Naive B cell (primary cell): ENCODE data around the gene APEH. TPM values are rescaled to one million over a fixed set of nuclear protein-coding genes. Genes with fewer than 3 reads are reported as not detected.
A peak's percentile ranks its signal among the peaks of the same experiment; 100 is the strongest.
"Not testable (repeated sequence)": the region's sequence is repeated elsewhere in the genome, so short reads cannot be mapped to it uniquely, and the experiment has no call there.

Experiments
- ATAC-seq, 2 donors: fragments of 150-1000 bp; cut with Tn5 transposase; 2 replicates each; pipeline ENCODE4 v1.10.0; 2021; ENCODE audit warnings: low read depth in 2 of 2, mild to moderate bottlenecking in 2 of 2, moderate library complexity in 2 of 2
- DNase-seq: peaks from one replicate; pipeline ENCODE4 v3.0.0; 2022
- H3K27ac Mint-ChIP-seq, 6 donors: one replicate each; pipeline ENCODE4 v1.8.0; 2020 to 2022; ENCODE audit warnings: mild to moderate bottlenecking in 6 of 6, mixed read lengths in 6 of 6, moderate library complexity in 5 of 6, inconsistent platforms in 2 of 6
- H3K27me3 Mint-ChIP-seq, 3 donors: one replicate each; pipeline ENCODE4 v1.8.0; 2021 to 2022; ENCODE audit warnings: mixed read lengths in 3 of 3, mild to moderate bottlenecking in 1 of 3
- H3K36me3 Mint-ChIP-seq, 2 donors: one replicate each; pipeline ENCODE4 v1.8.0; 2020 to 2022; ENCODE audit warnings: mixed read lengths in 2 of 2, inconsistent platforms in 1 of 2, mild to moderate bottlenecking in 1 of 2
- H3K4me1 Mint-ChIP-seq, 3 donors: one replicate each; pipeline ENCODE4 v1.8.0; 2020 to 2022; ENCODE audit warnings: mixed read lengths in 3 of 3, inconsistent platforms in 1 of 3, mild to moderate bottlenecking in 1 of 3, moderate library complexity in 1 of 3
- H3K4me3 Mint-ChIP-seq, 8 donors: one replicate each; pipeline ENCODE4 v1.8.0; 2020 to 2022; ENCODE audit warnings: mild to moderate bottlenecking in 8 of 8, mixed read lengths in 8 of 8, moderate library complexity in 8 of 8, inconsistent platforms in 2 of 8
- H3K9me3 Mint-ChIP-seq, 7 donors: one replicate each; pipeline ENCODE4 v1.8.0; 2020 to 2022; ENCODE audit warnings: mixed read lengths in 7 of 7, mild to moderate bottlenecking in 5 of 7, inconsistent platforms in 2 of 7, moderate library complexity in 1 of 7
- polyA plus RNA-seq, 6 donors: library from polyadenylated mRNA; unstranded; fragments of 300-500 nt; fragmentation: Illumina TruSeq; gene quantifications; one replicate each; pipeline ENCODE4 v1.2.3, GENCODE V29; 2021; ENCODE audit warnings: low read depth in 6 of 6

APEH gene
- polyA plus RNA-seq, 6 donors from 2014 or later, result 73.4 to 105 (median 82.2) TPM

DNA sequence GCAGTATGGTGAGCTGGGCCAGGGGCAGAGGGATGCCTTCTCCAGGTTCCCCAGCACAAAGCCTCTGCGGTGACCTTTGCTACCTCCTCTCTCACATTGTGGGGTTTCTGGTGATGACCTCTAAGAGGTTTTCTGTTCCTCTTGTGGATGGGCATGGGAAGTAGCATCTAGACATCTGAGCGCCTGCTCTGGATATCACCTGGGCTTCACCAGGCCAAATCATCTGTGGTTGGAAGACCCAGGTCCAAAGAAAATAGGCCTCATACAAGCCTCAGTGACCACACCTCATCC is 7.0 kb downstream of the APEH start:
- no peaks in the 10 kb centered on the region for H3K9me3 Mint-ChIP-seq
- peaks cover 10 to 13% of the 10 kb centered on the region in 2 donors for H3K36me3 Mint-ChIP-seq
- no peak overlapping the region for H3K27ac Mint-ChIP-seq
- H3K27me3 Mint-ChIP-seq, result no peaks in the 10 kb centered on the region
- ATAC-seq (no peak), DNase-seq (no peak)
- H3K4me3 Mint-ChIP-seq, result no peak overlapping the region
- peaks cover 5 to 7% (median 7%) of the 10 kb centered on the region in 3 donors for H3K4me1 Mint-ChIP-seq

GRCh38 chr3:49681543-49681942 is 7.4 kb downstream of the APEH start:
- no peaks in the 10 kb centered on the region for H3K9me3 Mint-ChIP-seq
- DNase-seq (no peak), ATAC-seq (no peak)
- H3K27me3 Mint-ChIP-seq, result no peaks in the 10 kb centered on the region
- peaks cover 10 to 13% of the 10 kb centered on the region in 2 donors for H3K36me3 Mint-ChIP-seq
- H3K4me1 Mint-ChIP-seq, result peaks cover 5 to 9% (median 7%) of the 10 kb centered on the region in 3 donors
- no peak overlapping the region for H3K27ac Mint-ChIP-seq
- no peak overlapping the region for H3K4me3 Mint-ChIP-seq

DNA sequence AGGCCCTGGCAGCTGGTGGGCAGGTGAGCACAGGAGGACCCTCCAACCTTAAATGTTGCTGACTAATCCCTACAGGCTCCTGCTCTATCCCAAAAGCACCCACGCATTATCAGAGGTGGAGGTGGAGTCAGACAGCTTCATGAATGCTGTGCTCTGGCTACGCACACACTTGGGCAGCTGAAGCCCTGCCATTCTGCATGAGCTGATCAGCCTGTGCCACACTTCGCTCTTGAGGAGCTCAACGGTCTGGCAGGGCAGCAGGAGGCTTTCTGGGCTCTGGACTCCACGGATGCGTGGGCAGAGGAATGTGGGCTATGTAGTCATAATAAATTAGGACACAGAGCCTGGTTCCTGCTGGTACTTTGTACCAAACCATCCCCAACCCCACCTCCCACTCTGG is 9.0 kb downstream of the APEH start:
- no peaks in the 10 kb centered on the region for H3K27me3 Mint-ChIP-seq

GRCh38 chr3:49684453-49684852 is 10.3 kb downstream of the APEH start:
- Mint-ChIP-seq H3K4me1 (peaks cover 13 to 25% (median 21%) of the 10 kb centered on the region in 3 donors), H3K4me3 (peak overlapping the region in 1 of 8 donors; percentile 15), H3K36me3 (peaks cover 6 to 13% of the 10 kb centered on the region in 2 donors)
- H3K9me3 Mint-ChIP-seq, DNase-seq, ATAC-seq, H3K27me3 Mint-ChIP-seq, H3K27ac Mint-ChIP-seq: not testable (repeated sequence)

More for the DNA sequence above, 9.0 kb downstream of the APEH start:
- Mint-ChIP-seq H3K36me3 (peaks cover 8 to 13% of the 10 kb centered on the region in 2 donors), H3K9me3 (no peaks in the 10 kb centered on the region), H3K4me1 (peaks cover 9 to 12% (median 10%) of the 10 kb centered on the region in 3 donors), H3K27ac (peak overlapping the region in 1 of 6 donors; percentile 47), H3K4me3 (peak overlapping the region in 1 of 8 donors; percentile 53)
- DNase-seq (no peak), ATAC-seq (no peak)

DNA sequence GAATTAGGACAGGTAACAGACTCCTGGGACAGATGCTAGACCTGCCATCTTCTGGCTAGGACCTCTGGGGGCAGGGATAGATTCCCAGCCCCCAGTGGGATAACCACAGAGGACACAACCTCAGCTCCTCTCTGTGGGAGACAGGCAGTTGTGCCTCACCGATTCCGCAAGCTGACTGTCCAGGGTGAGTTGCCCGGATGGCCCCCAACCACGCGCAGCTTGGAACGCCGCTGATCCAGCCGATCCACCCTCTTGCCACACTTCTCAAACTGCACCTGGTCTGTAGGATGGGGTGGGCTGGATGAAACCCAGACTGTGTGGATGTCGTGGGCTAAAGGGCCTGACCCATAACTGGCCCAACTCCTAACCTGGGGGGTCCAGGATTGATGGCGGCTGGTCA is 11.0 kb downstream of the APEH start:
- Mint-ChIP-seq H3K4me3 (peak overlapping the region in 4 of 8 donors; percentile 21 to 77 (median 42)), H3K4me1 (peaks cover 11 to 27% (median 26%) of the 10 kb centered on the region in 3 donors)
- DNase-seq, H3K36me3 Mint-ChIP-seq, H3K9me3 Mint-ChIP-seq, H3K27me3 Mint-ChIP-seq, H3K27ac Mint-ChIP-seq, ATAC-seq: not testable (repeated sequence)

GRCh38 chr3:49685846-49686245 is 11.7 kb downstream of the APEH start:
- not testable (repeated sequence) for H3K9me3 Mint-ChIP-seq, H3K36me3 Mint-ChIP-seq, H3K27me3 Mint-ChIP-seq, H3K27ac Mint-ChIP-seq, DNase-seq
- Mint-ChIP-seq H3K4me3 (peak overlapping the region in 4 of 8 donors; percentile 77 to 96 (median 81)), H3K4me1 (peaks cover 15 to 34% (median 32%) of the 10 kb centered on the region in 3 donors)
- peak in 1 of 2 donors; percentile 2 for ATAC-seq

DNA sequence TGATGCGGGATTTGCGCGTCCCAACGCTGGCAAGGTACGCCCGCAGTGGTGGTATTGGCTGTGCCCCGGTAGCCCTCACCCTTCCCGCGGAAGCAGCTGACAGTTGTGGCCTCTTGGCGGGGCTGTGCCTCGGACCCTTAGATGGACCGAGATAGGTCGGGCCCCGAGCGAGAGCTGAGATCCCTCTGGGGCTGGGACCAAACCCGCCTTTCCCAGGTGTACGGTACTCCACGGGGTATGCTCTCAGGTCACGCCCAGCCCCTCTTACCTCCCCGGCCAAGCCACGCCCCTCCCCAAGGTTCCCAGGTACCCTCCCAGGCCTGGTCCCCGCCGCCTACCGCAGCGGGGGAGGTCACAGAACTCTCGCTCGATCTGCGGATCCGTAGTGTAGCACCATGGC is 12.2 kb downstream of the APEH start:
- H3K9me3 Mint-ChIP-seq, H3K36me3 Mint-ChIP-seq, H3K27ac Mint-ChIP-seq, H3K27me3 Mint-ChIP-seq: not testable (repeated sequence)
- H3K4me1 Mint-ChIP-seq, result peaks cover 20 to 38% (median 37%) of the 10 kb centered on the region in 3 donors
- DNase-seq (peak; percentile 21), ATAC-seq (peak; percentile 12 to 14)
- peak overlapping the region; percentile 7 to 96 (median 78) for H3K4me3 Mint-ChIP-seq

DNA sequence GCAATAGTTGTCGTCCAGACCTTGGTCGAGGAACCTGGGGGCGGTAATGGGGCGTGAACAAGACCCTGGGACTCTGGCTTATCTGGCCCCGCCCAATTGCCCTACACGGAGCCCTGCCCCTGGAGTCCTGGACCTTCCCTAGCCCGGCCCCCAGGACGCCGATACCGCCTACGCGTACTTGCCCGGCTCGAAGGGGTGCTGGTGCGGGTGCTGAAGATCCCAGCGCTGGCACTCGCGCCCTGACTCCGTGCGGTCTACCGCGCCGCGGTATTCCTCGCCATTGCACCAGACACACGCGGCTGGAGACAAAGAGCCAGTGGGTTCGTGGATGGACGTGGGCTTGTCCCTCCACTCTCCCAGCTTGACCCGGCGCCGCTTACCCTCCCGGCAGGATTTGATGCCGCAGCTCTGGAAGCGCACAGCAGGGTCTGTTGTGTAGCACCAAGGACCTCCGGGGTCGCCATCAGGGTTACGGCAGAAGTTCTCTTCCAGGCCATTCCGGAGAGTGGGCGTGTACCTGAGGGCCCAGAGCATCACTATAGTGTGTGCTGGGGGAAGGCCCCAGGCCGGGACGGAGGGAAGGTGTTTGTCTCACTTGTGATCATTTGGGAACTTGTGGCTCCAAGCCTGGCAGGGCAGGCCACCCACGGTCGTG is 12.7 kb downstream of the APEH start:
- H3K27me3 Mint-ChIP-seq, H3K9me3 Mint-ChIP-seq, H3K36me3 Mint-ChIP-seq: not testable (repeated sequence)
- ATAC-seq (peak in 1 of 2 donors; percentile 4), DNase-seq (peak; percentile 22)
- Mint-ChIP-seq H3K27ac (peak overlapping the region in 1 of 6 donors; percentile 54), H3K4me3 (peak overlapping the region in 7 of 8 donors; percentile 39 to 96 (median 68)), H3K4me1 (peaks cover 22 to 42% (median 38%) of the 10 kb centered on the region in 3 donors)

- H3K9me3 Mint-ChIP-seq, H3K27me3 Mint-ChIP-seq, ATAC-seq, H3K36me3 Mint-ChIP-seq, DNase-seq, H3K27ac Mint-ChIP-seq: not testable (repeated sequence)
- H3K4me3 Mint-ChIP-seq, result peak overlapping the region in 7 of 8 donors; percentile 15 to 96 (median 54)
- H3K4me1 Mint-ChIP-seq, result peaks cover 23 to 42% (median 40%) of the 10 kb centered on the region in 3 donors
Observed at GRCh38 chr3:49687424-49687795, 13.3 kb downstream of the APEH start.

DNA sequence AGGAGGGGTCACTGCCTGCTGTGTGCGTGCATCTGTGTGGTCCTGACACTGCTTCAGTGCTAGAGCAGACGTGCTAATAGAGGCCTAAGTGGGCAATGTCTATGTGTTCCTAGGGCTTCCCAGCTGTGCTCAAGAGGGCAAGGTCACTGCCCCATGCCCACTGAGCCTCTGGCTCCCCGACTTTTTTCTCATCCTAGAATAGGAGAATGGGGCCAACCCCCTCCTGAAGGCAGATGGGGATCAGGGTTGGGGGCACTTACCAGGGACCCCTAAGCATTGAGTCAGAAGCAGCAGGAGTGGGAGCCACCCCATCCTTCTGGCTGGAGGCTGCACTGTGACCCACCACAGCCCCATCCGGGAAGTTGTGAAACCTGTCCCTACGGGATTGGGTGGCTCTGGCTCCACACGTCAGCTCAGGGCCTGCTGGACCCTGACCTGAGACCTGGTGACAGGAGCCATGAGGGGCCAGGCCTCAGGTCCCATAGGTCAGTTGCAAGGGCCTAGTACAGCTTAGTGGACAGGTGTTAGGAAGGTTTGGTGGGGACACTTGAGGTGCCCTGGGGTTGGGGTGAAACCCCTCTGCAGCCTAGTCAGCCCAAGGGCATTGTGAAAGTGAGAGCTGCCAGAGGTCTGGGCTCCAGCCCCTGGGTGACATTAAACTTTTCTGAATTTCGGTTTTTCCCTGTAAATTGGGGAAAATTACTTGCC is 14.3 kb downstream of the APEH start:
- not testable (repeated sequence) for ATAC-seq, DNase-seq
- H3K4me1 Mint-ChIP-seq, result peaks cover 26 to 43% (median 42%) of the 10 kb centered on the region in 3 donors

GRCh38 chr3:49689046-49689907 is 15.1 kb downstream of the APEH start, which contains the start of the genes MST1 and RNF123:
Gene MST1 (minus strand): TSS chr3:49689474. CDS start chr3:49688691, 783 bp downstream.
Gene RNF123 (plus strand): TSS chr3:49689557. CDS start chr3:49691166, 1,609 bp downstream.
- ATAC-seq (peak; percentile 80), DNase-seq (peak; percentile 93)
- H3K27me3 Mint-ChIP-seq, result no peaks in the 10 kb centered on the region
- no peaks in the 10 kb centered on the region for H3K36me3 Mint-ChIP-seq
- H3K27ac Mint-ChIP-seq, result peak within 1 kb of the TSS; percentile 93 to 99 (median 96)
- peak within 1 kb of the TSS; percentile 89 to 98 (median 97) for H3K4me3 Mint-ChIP-seq
- H3K9me3 Mint-ChIP-seq, result no peaks in the 10 kb centered on the region
- peaks cover 26 to 43% (median 42%) of the 10 kb centered on the region in 3 donors for H3K4me1 Mint-ChIP-seq

More for the DNA sequence above, 14.3 kb downstream of the APEH start:
- Mint-ChIP-seq H3K27ac (peak overlapping the region in 5 of 6 donors; percentile 94 to 99 (median 97)), H3K4me3 (peak overlapping the region; percentile 89 to 98 (median 97))
- H3K36me3 Mint-ChIP-seq, H3K9me3 Mint-ChIP-seq, H3K27me3 Mint-ChIP-seq: not testable (repeated sequence)

DNA sequence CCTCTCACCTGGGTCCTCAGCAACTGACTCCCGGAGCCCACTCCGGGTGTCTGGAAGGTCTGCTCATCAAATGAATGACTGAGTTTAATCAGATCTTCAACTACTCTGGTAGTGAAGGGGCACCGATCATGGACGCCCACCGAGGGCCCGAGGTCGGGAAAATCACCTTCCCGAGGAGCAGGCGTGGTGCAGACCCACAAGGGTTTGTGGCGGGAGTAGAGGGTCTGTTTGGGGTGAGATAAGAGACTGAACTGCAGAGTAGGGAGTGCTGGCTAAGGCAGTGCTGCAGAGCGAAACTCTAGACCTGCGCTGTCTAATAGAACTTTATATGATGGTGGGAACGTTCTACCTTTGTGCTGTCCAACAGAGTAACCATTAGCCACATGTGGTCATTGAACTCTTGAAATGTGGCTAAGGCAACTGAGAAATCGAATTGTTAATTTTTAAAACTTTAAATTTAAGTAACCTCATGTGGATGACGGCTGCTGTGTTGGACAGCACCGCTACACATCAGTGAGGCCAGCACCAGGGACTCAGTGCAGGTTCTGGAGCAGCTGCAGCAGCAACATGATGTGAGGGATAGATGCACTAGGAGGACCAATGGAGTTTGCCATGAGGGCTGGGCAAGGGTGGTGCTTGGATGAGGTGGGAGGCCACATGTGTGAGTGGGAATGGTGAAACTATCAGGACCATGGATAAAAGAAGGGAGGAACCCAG is 15.9 kb downstream of the APEH start:
- not testable (repeated sequence) for DNase-seq, H3K27me3 Mint-ChIP-seq, H3K36me3 Mint-ChIP-seq

More for the DNA sequence above, 15.9 kb downstream of the APEH start:
- not testable (repeated sequence) for H3K9me3 Mint-ChIP-seq, ATAC-seq
- Mint-ChIP-seq H3K4me3 (peak overlapping the region; percentile 89 to 98 (median 97)), H3K27ac (peak overlapping the region; percentile 84 to 99 (median 95)), H3K4me1 (peaks cover 26 to 43% (median 42%) of the 10 kb centered on the region in 3 donors)
